Hippocampal formation (tissue), 2 donors: ENCODE results near the gene NAA25.
"Not testable (repeated sequence)": the region's sequence is repeated elsewhere in the genome, so short reads cannot be mapped to it uniquely, and the experiment has no call there.

ENCODE experiments used
- DNase-seq, 2 donors: peaks; one replicate each; lab custom pipeline; 2025; lab: John Stamatoyannopoulos, UW

NAA25 gene

DNA sequence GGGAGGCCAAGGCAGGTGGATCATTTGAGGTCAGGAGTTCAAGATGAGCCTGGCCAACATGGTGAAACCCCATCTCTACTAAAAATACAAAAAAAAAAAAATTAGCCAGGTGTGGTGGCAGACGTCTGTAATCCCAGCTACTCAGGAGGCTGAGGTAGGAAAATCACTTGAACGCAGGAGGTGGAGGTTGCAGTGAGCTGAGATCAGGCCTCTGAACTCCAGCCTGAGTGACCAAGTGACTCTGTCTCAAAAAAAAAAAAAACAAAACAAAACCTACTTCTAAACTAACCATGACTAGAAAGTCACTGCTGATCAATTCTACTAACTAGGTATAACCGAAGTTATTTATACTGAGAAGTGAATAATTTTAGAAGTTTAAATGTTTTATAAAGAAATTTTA lies 99.0 kb downstream of the NAA25 start:
- not testable (repeated sequence) for DNase-seq

DNA sequence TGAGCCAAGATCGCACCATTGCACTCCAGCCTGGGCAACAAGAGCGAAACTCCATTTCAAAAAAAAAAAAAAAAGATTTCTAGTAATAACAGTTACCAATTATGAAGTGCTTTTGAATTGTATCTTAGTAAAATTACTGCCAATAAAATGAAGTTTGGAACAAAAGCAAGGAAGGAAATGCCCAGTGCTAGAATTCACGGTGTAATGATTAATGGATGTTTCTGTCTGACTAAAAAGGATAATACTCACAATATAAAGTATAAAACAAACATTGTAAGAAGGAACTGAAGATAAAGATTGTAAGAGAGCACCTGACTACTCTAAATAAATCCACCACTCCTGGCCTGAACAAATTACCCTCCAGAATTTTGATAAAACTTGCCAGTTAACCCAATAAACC lies 99.7 kb downstream of the NAA25 start:
- no peak for DNase-seq

DNA sequence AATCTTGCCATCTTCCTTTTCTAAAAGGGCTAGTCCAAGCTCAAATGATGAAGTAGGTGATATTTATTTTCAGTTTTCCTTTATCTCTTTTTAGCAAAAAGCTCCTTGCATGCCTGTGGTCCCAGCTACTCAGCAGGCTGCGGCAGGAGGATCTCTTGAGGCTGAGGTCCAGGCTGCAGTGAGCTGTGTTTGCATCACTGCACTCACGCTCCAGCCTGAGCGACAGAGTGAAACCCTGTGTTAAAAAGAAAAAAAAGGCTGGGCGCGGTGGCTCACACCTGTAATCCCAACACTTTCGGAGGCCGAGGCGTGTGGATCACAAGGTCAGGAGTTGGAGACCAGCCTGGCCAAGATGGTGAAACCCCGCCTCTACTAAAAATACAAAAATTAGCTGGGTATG lies 100.6 kb downstream of the NAA25 start:
- DNase-seq = no peak

DNA sequence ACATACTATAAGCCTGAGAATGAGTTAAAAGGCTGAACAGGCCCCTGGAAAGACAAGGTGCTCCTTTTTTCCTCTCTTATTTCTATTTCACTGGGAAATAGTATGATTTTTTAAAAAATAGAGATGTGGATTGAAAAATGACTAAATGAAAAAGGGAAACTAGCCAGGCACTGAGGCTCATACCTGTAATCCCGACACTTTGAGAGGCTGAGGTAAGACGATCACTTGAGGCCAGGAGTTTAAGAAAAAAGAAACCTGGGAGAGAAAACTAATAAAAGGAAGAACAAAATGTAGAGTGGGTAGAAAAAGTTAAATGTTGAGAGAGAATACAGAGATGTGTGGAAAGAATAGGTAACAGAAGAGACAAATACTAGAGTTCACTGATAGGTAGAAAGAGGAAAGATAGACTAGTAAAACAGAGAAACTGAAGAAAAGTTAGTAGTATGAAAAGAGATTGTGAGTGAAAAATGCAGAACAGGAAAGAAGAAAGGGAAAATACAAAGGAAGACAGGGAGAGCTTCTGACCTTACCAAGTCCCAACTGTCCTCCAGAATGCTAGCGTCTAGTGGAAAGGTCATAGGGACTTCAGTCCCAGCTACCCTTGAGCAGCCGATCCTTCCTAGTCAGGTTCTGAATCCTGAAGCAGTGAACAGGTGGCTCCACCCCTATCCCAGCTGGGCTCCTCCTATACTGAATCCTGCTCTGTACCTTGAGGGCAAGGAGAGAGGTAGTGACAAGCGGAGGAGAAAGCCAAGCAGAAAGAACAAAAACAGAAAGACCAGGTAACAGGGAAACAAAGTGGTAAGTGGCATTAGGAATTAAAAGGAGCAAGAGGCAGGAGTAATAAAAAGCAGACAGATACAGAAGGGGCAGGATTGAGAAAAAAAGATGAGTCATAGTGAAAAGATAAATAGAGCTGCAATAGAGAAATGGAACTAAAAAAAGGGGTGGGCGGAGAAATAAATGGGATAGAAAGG lies 102.9 kb downstream of the NAA25 start:
- DNase-seq = no peak

DNA sequence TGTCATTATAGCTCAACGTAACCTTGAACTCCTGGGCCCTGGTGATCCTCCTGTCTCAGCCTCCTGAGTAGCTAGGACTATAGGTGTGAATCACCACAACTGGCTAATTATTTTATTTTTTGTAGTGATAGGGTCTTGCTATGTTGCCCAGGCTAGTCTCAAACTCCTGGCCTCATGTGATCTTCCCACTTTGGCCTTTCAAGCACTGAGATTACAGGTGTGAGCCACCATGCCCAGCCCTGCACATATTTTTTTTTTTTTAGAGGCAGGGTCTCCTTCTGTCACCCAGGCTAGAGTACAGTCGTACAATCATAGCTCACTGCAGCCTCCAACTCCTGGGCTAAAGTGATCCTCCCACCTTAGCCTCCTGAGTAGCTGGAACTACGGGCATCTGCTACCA lies 104.5 kb downstream of the NAA25 start:
- DNase-seq = no peak

DNA sequence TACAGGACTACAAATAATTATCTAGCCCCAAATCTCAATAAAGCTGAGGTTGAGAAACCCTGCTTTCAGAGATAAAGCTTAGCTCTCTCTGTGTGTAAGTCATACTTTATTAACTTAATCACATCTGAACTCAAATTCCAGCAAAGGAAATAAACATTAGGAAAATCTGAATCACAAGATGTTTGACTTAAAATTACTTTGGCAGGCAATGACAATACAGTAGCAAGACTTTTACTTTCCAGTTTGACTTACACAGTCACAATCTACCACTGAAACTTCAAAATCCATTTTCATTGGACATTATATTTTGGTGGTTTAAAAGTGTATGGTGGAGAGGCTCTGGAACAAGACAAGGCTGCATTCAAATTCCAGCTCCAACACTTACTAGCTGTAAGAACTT lies 107.0 kb downstream of the NAA25 start:
- DNase-seq = no peak

DNA sequence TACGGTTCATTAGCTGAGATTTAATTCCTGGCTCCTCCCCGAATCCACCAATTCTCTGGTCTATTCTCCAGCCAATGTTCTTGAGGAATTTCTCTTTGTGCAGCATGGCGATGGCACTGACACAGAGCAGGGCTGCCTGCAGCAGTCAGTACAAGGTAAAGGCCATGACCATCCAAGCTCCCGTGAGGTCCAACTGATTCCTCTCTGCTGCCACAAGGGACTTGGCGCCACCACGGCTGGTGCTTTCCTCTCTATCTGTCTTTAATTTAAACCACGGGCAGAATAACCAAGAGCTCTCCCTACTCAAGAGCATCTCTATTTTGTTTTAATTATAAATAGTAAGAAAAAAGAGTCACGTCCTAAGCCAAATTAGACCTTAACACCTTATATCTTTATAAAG lies 107.8 kb downstream of the NAA25 start:
- DNase-seq = no peak

DNA sequence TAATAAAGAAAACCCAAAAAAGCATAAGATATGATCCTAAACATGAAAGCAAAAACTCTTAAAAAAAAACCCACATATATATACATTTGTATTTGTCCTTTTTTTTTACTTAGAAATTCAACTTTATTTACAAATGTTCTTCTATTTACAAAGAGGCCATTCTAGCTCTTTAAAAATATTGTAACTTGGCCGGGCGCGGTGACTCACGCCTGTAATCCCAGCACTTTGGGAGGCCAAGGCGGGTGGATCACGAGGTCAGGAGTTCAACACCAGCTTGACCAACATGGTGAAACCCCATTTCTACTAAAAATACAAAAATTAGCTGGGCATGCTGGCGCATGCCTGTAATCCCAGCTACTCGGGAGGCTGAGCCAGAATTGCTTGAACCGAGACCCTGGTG lies 109.5 kb downstream of the NAA25 start:
- not testable (repeated sequence) for DNase-seq

DNA sequence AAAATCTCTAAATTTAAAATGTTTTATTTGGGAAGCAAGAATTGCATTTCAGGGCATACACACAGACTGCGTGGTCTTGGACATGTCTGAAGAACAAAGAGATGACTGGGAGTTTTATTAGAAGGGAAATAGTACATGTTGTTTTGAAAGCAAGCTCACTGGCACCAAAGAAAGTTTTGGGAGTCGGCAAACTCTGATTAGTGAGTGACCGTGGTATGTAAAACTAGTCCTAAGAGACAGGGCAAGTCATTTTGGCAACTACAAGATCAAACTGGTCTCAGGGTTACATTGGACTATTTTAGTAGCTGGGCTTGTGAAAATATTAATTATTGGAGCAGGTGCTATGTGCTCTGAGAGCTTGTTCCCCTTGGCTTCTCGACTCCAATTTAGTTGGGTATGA lies 110.6 kb downstream of the NAA25 start:
- DNase-seq = no peak

DNA sequence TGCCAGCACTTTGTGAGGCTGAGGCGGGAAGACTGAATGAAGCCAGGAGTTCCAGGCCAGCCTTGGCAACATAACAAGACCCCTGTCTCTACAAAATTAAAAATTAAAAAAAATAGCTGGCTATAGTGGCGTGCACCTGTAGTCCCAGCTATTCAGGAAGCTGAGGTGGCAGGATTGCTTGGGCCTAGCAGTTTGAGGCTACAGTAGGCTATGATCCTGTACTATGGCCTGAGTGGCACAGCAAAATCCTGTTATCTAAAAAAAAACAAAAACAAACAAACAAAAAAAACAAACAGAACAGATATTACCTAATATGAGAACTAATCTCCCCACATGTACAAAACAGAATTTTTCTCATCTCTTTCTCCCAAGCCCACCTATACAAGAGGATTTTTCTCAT lies 111.3 kb downstream of the NAA25 start:
- DNase-seq = no peak

DNA sequence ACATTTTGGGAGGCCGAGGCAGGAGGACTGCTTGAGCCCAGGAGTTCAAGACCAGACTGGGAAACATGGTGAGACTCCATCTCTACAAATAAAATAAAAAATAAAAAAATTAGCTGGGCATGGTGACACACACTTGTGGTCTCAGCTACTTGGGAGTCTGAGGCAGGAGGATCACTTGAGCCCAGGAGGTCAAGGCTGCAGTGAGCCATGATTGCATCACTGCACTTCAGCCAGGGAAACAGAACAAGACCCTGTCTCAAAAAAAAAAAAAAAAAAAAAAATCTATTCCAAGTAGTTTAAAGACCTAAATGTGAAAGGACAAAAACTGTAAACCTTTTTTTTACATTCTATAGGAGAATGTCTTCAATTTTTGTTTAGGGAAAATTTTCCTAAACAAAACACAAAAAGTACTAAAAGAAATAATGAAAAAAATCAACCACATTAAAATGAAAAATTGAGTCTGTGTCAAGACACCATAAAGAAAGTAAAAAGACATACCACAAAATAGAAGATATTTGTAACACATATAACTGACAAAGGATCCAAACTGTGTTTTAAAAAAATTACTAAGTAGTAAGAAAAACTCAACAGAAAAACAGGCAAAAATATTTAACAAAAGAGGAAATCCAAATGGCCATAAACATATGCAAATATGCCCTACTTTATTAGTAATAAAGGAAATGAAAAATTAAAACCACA lies 112.7 kb downstream of the NAA25 start:
- no peak for DNase-seq

DNA sequence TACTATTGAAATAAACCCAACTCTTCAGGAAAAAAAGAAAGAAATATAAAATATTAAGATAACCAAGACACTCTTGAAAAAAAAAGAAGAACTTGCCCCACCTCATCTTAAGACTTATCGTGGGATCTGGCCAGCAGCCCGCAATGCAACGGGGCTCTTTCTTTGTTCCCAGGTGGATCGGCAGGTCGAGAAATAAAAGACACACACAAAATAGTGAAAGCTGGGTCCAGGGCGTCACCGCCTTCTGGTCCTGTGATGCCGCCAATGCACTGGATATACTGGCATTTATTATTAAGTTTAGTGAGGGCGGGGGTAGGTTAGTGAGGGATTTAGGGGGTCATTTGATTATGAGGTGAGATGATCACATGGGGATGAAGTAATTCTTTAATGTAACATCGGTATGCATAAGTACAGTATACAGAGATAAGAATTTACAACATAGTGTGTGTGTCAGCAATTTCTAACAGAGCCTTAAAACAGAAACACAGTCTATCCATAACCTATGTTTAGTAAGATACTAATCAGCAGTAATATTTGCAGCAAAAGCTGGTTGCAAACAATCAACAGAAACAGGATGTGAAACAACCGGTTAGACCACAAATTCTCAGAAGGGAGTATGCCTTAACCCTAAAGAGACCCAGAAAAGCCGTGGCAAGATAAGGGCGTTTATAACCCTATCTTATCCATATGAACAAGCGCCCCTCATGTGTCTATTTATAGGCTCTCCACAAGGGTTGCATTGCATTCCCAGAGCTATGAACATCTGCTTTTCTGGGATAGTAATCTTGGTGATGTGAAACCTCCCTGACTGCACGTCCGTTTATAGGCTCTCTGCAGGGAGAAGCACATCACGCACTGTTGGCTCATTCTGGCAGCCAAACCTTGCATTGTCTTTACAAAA lies 114.1 kb downstream of the NAA25 start:
- not testable (repeated sequence) for DNase-seq

DNA sequence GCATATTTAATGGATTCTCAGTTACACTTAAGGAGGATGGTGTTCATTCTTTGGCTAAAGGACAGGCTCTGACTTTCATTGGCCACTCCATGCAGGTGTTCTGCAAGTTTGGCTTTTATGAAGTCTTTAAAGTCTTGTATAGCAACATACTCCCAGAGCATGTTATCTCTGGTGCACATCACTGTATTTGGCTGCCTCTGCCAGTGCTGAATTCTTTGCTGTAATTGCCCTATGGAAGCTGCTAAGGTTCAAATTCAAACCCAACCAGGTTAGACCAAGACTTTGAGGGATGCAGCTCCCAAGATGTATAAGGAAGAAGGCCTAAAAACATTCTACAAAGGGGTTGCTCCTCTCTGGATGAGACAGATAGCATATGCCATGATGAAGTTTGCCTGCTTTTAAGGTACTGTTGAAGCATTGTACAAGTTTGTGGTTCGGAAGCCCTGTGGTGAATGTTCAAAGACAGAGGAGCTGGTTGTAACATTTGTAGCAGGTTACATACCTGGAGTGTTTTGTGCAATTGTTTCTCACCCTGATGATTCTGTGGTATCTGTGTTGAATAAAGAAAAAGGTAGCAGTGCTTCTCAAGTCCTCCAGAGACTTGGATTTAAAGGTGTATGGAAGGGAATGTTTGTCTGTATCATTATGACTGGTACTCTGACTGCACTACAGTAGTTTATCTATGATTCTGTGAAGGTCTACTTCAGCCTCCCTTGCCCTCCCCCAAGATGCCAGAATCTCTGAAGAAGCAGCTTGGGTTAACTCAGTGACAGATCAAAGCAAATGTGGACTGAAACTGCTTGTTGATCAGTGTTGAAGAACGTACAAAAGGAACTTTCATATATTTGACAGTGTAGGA lies 115.1 kb downstream of the NAA25 start:
- DNase-seq = no peak

DNA sequence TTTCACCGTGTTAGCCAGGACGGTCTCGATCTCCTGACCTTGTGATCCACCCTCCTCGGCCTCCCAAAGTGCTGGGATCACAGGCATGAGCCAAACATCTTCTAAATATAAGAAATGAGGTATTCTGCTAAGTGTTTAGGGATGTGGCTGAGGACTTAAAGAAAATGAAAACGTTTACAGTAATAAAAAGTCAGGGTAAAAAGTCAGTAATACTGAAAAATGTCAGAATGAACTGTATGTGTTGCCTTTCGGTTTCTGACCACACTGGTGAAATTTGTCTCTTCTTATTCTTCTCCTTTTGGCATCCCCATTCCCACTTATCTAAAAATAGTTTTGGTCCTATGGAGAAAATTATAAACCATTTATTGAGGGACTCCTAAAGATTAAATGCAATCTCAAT lies 116.1 kb downstream of the NAA25 start:
- no peak for DNase-seq

DNA sequence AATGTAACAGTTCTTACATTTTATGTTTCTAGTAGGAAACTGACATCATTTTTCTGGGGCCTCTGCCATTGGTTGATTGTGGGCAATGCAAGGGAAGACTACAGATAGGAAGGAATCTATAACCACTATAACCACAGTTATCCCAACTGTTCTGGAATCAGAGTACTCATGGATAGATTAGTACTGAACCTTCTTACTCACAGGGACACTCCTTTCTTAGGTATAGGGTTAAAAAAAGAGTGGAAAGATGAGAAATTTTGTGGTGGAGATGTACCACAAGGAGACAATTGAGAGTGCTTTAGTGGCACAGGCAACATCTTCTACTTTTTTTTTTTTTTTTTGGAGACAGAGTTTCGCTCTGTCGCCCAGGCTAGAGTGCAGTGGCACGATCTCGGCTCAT lies 116.6 kb downstream of the NAA25 start:
- DNase-seq = no peak

DNA sequence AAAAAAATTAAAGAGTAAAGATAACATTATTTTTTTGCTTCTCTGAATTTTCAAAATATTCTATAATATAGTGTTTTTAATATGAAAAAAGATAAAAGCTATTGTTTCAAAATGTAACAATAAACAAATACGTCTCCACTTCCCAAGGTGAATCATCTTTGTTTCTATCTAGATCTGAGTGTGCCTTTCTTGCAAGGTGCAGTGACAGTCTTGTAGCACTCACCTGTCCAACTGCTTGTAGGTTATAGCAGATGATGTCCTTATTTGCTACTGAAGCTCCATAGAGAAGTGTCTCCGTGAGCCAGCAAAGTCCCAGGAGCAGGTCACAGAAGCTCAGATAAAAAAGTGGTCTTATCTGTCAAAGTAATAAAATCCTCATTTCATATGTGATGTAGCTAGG lies 117.0 kb downstream of the NAA25 start:
- DNase-seq = no peak

DNA sequence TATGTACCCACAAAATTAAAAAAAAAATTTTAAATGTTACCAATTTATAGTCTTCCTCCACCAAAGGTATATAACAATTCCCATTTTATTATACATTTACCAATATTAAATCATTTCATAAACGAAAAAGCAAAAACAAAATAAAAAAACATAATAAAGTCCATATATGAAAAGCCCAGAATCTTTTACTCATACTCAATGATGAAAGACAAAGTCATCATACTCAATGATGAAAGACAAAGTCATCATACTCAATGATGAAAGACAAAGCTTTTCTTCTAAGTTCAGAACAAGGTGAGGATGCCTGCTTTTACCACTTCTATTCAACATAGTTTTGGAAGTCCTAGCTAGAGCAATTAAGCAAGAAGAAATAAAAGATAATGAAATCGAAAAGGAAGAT lies 123.8 kb downstream of the NAA25 start:
- DNase-seq = no peak

DNA sequence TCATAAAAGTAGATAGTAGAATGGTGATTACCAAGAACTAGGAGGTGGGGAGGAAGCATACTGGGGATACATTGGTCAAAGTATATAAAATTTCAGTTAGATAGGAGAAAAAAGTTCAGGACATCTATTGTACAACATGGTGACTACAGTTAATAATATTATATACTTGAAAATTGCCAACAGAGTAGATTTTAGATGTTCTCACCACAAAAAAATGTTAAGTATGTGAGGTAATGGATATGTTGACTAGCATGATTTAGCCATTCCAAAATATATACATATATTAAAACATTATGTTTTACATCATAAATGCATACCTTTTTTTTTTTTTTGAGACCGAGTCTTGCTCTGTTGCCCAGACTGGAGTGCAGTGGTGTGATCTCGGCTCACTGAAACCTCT lies 126.6 kb downstream of the NAA25 start:
- DNase-seq = no peak

DNA sequence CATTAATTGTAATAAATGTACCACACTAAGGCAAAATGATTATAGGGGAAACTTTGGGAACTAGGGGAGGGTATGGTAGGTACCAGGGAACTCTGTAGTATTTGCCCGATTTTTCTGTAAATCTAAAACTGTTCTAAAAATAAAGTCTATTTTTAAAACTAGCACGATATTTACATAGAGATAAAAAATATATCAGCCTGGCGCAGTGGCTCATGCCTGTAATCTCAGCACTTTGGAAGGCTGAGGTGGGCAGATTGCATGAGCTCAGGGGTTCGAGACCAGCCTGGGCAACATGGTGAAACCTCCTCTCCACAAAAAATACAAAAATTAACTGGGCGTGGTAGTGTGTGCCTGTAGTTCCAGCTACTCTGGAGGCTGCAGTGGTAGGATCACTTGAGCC lies 128.0 kb downstream of the NAA25 start:
- no peak for DNase-seq

DNA sequence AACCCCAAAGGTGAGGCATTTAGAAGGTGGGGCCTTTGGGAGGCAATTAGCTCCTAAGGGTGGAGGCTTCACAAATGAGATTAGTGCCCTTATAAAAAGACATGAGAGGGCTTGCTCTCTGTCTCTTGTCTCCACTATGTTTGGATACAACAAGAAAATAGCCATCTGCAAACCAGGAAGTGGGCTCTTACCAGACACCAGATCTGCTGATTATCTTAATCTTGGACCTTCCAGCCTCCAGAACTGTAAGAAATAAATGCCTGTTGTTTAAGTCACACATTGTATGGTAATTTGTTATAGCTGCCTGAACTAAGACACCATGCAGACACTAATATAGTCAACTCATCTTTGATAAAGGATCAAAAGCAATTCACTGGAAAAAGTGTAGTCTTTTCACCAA lies 130.0 kb downstream of the NAA25 start:
- DNase-seq = no peak

DNA sequence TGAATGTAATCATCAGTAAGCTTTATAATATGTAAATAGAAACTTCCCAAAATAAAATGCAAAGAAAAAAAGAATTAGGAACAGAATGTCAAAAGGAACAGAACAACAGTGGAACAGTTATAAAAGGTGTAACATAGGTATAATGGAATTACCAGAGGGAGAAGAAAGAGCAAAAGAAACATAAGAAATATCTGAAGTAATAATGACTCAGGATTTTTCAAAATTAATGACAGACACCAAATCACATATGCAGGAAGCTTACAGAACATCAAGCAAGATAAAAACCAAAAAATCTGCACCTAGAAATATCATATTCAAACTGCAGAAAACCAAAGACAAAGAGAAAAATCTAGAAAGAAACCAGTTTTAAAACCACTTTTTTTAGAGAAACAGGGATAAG lies 131.7 kb downstream of the NAA25 start:
- DNase-seq = no peak
